IMR-90 (cell line): ENCODE measurements around the gene PRPS1. TPM values are rescaled to one million over a fixed set of nuclear protein-coding genes. Genes with fewer than 3 reads are reported as not detected.

Experiments
- ATAC-seq: fragments of 200-7000 bp; cut with Tn5 transposase; 2 replicates; pipeline ENCODE4 v1.9.1; 2020; ENCODE audit warnings: low read depth, mild to moderate bottlenecking, moderate library complexity
- BruUV-seq: library from RNA; stranded (reverse); fragments of 400-500 nt; replicated peaks from 2 replicates; lab custom pipeline; 2021; lab: Mats Ljungman, UMichigan
- CTCF ChIA-PET: fragments of 300-600 bp; formaldehyde crosslinking; extraction: SDS; loops from one replicate; lab custom pipeline; 2021; ENCODE audit warnings: antibody characterized with exemption; lab: Yijun Ruan, JAX
- POLR2A ChIA-PET: fragments of 300-600 bp; sonication (Branson Sonifier 250); formaldehyde crosslinking; loops from one replicate; lab custom pipeline; 2022; ENCODE audit warnings: antibody characterized with exemption; ENCODE audit not compliant: unreplicated experiment; lab: Charles Lee
- DNase-seq: peaks from one replicate; pipeline ENCODE4 v3.0.0; 2013
- H2AFZ ChIP-seq: replicated peaks from 2 replicates; pipeline ENCODE3; 2013; ENCODE audit warnings: low read length, mild to moderate bottlenecking; ENCODE audit not compliant: poor library complexity
- H2AK5ac ChIP-seq: 2 replicates; pipeline ENCODE4 v1.6.1; 2013; ENCODE audit warnings: low read depth, low read length, inconsistent platforms
- H2AK9ac ChIP-seq: replicated peaks from 2 replicates; pipeline ENCODE3; 2013; ENCODE audit warnings: mild to moderate bottlenecking, low read depth, low read length, moderate library complexity; ENCODE audit not compliant: poor library complexity
- H2BK120ac ChIP-seq: 2 replicates; pipeline ENCODE4 v1.6.1; 2013; ENCODE audit warnings: low read depth, low read length, inconsistent platforms
- H2BK15ac ChIP-seq: 3 replicates; pipeline ENCODE4 v1.6.1; 2013; ENCODE audit warnings: low read depth, low read length, inconsistent platforms
- H2BK20ac ChIP-seq: 2 replicates; pipeline ENCODE4 v1.6.1; 2013; ENCODE audit warnings: low read depth, mild to moderate bottlenecking, inconsistent platforms, low read length, moderate library complexity
- H2BK5ac ChIP-seq: 2 replicates; pipeline ENCODE4 v1.6.1; 2013; ENCODE audit warnings: mild to moderate bottlenecking, low read depth, low read length, inconsistent platforms; ENCODE audit not compliant: poor library complexity, severe bottlenecking
- H3K14ac ChIP-seq: replicated peaks from 2 replicates; pipeline ENCODE4 v1.6.1; 2013; ENCODE audit warnings: low read depth, low read length, inconsistent platforms
- H3K18ac ChIP-seq: 2 replicates; pipeline ENCODE4 v1.6.1; 2013; ENCODE audit warnings: low read depth, low read length, control low read depth
- H3K23ac ChIP-seq: 2 replicates; pipeline ENCODE4 v1.6.1; 2013; ENCODE audit warnings: low read depth, low read length, inconsistent platforms
- H3K27ac ChIP-seq: 2 replicates; pipeline ENCODE4 v1.5.1; 2013; ENCODE audit warnings: mild to moderate bottlenecking, control low read depth, low read length; ENCODE audit not compliant: insufficient read depth
- H3K27me3 ChIP-seq: 2 replicates; pipeline ENCODE4 v1.6.1; 2013; ENCODE audit warnings: low read length; ENCODE audit not compliant: control insufficient read depth, insufficient read depth
- H3K36me3 ChIP-seq: 2 replicates; pipeline ENCODE4 v1.6.1; 2013; ENCODE audit warnings: low read length, mixed read lengths; ENCODE audit not compliant: control insufficient read depth, insufficient read depth
- H3K4ac ChIP-seq: 2 replicates; pipeline ENCODE4 v1.6.1; 2013; ENCODE audit warnings: low read depth, low read length, inconsistent platforms
- H3K4me1 ChIP-seq: 2 replicates; pipeline ENCODE4 v1.6.1; 2013; ENCODE audit warnings: low read length, mixed read lengths; ENCODE audit not compliant: control insufficient read depth, insufficient read depth
- H3K4me2 ChIP-seq: 2 replicates; pipeline ENCODE4 v1.6.1; 2013; ENCODE audit warnings: low read depth, mild to moderate bottlenecking, control low read depth, low read length, moderate library complexity
- H3K4me3 ChIP-seq: 2 replicates; pipeline ENCODE4 v1.5.1; 2013; ENCODE audit warnings: low read depth, mild to moderate bottlenecking, control low read depth, low read length, moderate library complexity; ENCODE audit not compliant: insufficient read depth
- H3K56ac ChIP-seq: 2 replicates; pipeline ENCODE4 v1.6.1; 2013; ENCODE audit warnings: low read length, inconsistent platforms; ENCODE audit not compliant: insufficient read depth; ENCODE audit errors: extremely low read depth
- H3K79me1 ChIP-seq, 2 experiments: 2 replicates each; pipeline ENCODE4 v1.6.1; 2013; ENCODE audit warnings: low read length in 2 of 2, inconsistent platforms in 1 of 2, low read depth in 1 of 2
- H3K9ac ChIP-seq: 2 replicates; pipeline ENCODE4 v1.6.1; 2013; ENCODE audit warnings: low read depth, low read length, control low read depth
- H3K9me1 ChIP-seq: 2 replicates; pipeline ENCODE4 v1.6.1; 2013; ENCODE audit warnings: low read length, inconsistent platforms; ENCODE audit not compliant: insufficient read depth
- H3K9me3 ChIP-seq: 2 replicates; pipeline ENCODE4 v1.6.1; 2013; ENCODE audit warnings: low read length; ENCODE audit not compliant: control insufficient read depth, insufficient read depth
- H4K20me1 ChIP-seq: 2 replicates; pipeline ENCODE4 v1.6.1; 2013; ENCODE audit warnings: low read length, inconsistent platforms; ENCODE audit not compliant: insufficient read depth
- H4K5ac ChIP-seq: 2 replicates; pipeline ENCODE4 v1.6.1; 2013; ENCODE audit warnings: mild to moderate bottlenecking, low read depth, low read length, control low read depth
- H4K8ac ChIP-seq, 2 experiments: 2 replicates each; pipeline ENCODE4 v1.6.1; 2013; ENCODE audit warnings: low read depth in 2 of 2, low read length in 2 of 2, control low read depth in 1 of 2, inconsistent platforms in 1 of 2
- H4K91ac ChIP-seq: 2 replicates; pipeline ENCODE4 v1.6.1; 2013; ENCODE audit warnings: low read depth, low read length, inconsistent platforms; ENCODE audit not compliant: insufficient read depth
- BHLHE40 ChIP-seq: fragments of 150-350 bp; IDR thresholded peaks from 2 replicates; pipeline ENCODE4 v1.6.1; 2016; ENCODE audit warnings: mild to moderate bottlenecking, low read depth, low read length
- CEBPB ChIP-seq: IDR thresholded peaks from 2 replicates; pipeline ENCODE4 v1.6.1; 2012; ENCODE audit warnings: low read depth, low read length, improper control_type of control experiment
- MAFK ChIP-seq: IDR thresholded peaks from 2 replicates; pipeline ENCODE4 v1.6.1; 2012; ENCODE audit warnings: low read depth, low read length, improper control_type of control experiment
- MAZ ChIP-seq: IDR thresholded peaks from 2 replicates; pipeline ENCODE4 v1.6.1; 2012; ENCODE audit warnings: low read depth, mild to moderate bottlenecking, low read length, improper control_type of control experiment, moderate library complexity, borderline replicate concordance
- MXI1 ChIP-seq: IDR thresholded peaks from 2 replicates; pipeline ENCODE4 v1.6.1; 2012; ENCODE audit warnings: low read depth, mild to moderate bottlenecking, low read length, moderate library complexity, borderline replicate concordance
- NFE2L2 ChIP-seq: fragments of 150-350 bp; IDR thresholded peaks from 2 replicates; pipeline ENCODE4 v1.6.1; 2016; ENCODE audit warnings: low read depth, mild to moderate bottlenecking, low read length
- POLR2A ChIP-seq: IDR thresholded peaks from 2 replicates; pipeline ENCODE4 v1.6.1; 2012; ENCODE audit warnings: mild to moderate bottlenecking, low read depth, low read length
- RAD21 ChIP-seq: IDR thresholded peaks from 2 replicates; pipeline ENCODE4 v1.6.1; 2012; ENCODE audit warnings: low read length, improper control_type of control experiment
- RFX5 ChIP-seq: IDR thresholded peaks from 2 replicates; pipeline ENCODE4 v1.8.0; 2012; ENCODE audit warnings: low read depth, mild to moderate bottlenecking, low read length, moderate library complexity
- SMC3 ChIP-seq: fragments of 150-350 bp; IDR thresholded peaks from 2 replicates; pipeline ENCODE4 v1.6.1; 2016; ENCODE audit warnings: low read depth, mild to moderate bottlenecking, antibody characterized with exemption, low read length, moderate library complexity
- WGBS, 2 experiments: methylation state at CpG; one replicate each; pipeline versions ENCODE4 v1.1.5 to v1.1.7; 2013; ENCODE audit warnings: missing lambda C conversion rate in 2 of 2; ENCODE audit not compliant: insufficient read length in 1 of 2; ENCODE audit errors: extremely low coverage in 2 of 2; 5-methylcytosine and 5-hydroxymethylcytosine counted together
- dilution Hi-C: fragments of 300-500 bp; cut with HindIII; formaldehyde crosslinking; loops from one replicate; pipeline ENCODE4 v1.14.3; 2018; ENCODE audit warnings: low sequenced_read_pairs; ENCODE audit not compliant: unreplicated experiment
- in situ Hi-C: fragments of 300-500 bp; cut with MboI; formaldehyde crosslinking; loops from 3 replicates; pipeline ENCODE4 v1.14.3; 2019; ENCODE audit warnings: low sequenced_read_pairs, inconsistent platforms, mixed read lengths
- intact Hi-C: fragments of 100-400 bp; cut with micrococcal nuclease; formaldehyde crosslinking; loops from 2 replicates; pipeline ENCODE4 v1.10.0; 2022
- polyA plus RNA-seq, 3 experiments: library from polyadenylated mRNA; depleted of rRNA; stranded (reverse); fragments of >200 nt; gene quantifications; 2 replicates each; pipeline ENCODE4 v1.2.3, GENCODE V29; 2012; ENCODE audit warnings: low replicate concordance in 1 of 3
- total RNA-seq: library from RNA; depleted of rRNA; stranded (reverse); fragments of >200 nt; gene quantifications from 2 replicates; pipeline ENCODE4 v1.2.3, GENCODE V29; 2012
- TF ChIP-seq, protein P1 (sequence below): fragments of 150-350 bp; IDR thresholded peaks from 2 replicates; pipeline ENCODE4 v1.6.1; 2016; ENCODE audit warnings: low read depth, mild to moderate bottlenecking, low read length, moderate library complexity, borderline replicate concordance
- TF ChIP-seq, protein P2 (sequence below): conservative IDR thresholded peaks from 2 replicates; pipeline ENCODE4 v1.5.1; 2012; ENCODE audit warnings: mild to moderate bottlenecking, low read depth, low read length, improper control_type of control experiment
- TF ChIP-seq, protein P3 (sequence below): fragments of 150-350 bp; IDR thresholded peaks from 2 replicates; pipeline ENCODE4 v1.6.1; 2017; ENCODE audit warnings: mild to moderate bottlenecking, antibody characterized with exemption, low read length, low read depth

PRPS1 gene
- total and polyA plus RNA-seq, 2 of the 4 experiments (the other 2 are of a cell fraction): 118 to 137 TPM

DNA sequence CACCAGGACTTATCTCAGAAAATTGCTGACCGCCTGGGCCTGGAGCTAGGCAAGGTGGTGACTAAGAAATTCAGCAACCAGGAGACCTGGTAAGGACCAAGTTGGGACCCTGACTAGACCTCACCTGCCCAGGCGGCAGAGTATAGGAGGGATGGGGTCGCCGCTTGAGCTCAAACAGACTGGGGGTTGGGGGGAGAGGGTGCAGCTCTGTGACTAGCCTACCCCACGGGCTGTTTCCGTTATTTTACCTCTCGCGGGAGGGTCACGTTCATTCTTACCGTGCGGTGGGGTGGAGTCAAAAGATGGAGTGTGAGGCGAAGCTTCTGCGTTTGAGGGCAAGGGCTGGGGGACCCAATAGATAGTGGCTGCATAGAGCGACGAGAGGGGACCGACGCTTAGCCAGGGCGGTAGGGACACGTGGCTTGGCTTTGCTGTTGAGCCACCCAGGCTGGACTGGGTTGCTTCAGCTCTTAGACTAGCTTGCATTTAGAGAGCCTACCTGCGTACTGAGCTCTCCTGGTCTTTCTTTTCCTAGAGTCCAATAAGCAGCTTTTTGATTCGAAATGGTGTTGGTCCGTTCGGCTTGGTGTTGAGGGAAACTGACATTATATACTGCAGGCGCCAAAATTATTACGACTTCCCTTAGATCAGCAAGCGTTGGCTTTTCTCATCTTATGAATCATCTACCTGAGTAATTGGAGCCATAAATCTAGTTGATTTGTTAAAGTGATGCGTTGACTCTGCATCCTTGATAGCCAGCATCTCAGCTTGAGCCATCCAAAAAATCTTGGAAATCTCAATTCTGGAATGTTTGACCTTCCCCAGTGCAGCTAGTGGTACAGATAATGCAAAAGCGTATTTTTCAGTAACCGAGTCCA is 591 bp downstream of the PRPS1 start:
- no peaks in the 10 kb centered on the region; the same call in 1 of the 2 replicates for H4K20me1 ChIP-seq
- TF ChIP-seq, protein P1, sequence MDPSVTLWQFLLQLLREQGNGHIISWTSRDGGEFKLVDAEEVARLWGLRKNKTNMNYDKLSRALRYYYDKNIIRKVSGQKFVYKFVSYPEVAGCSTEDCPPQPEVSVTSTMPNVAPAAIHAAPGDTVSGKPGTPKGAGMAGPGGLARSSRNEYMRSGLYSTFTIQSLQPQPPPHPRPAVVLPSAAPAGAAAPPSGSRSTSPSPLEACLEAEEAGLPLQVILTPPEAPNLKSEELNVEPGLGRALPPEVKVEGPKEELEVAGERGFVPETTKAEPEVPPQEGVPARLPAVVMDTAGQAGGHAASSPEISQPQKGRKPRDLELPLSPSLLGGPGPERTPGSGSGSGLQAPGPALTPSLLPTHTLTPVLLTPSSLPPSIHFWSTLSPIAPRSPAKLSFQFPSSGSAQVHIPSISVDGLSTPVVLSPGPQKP: no peak
- TF ChIP-seq, protein P2, sequence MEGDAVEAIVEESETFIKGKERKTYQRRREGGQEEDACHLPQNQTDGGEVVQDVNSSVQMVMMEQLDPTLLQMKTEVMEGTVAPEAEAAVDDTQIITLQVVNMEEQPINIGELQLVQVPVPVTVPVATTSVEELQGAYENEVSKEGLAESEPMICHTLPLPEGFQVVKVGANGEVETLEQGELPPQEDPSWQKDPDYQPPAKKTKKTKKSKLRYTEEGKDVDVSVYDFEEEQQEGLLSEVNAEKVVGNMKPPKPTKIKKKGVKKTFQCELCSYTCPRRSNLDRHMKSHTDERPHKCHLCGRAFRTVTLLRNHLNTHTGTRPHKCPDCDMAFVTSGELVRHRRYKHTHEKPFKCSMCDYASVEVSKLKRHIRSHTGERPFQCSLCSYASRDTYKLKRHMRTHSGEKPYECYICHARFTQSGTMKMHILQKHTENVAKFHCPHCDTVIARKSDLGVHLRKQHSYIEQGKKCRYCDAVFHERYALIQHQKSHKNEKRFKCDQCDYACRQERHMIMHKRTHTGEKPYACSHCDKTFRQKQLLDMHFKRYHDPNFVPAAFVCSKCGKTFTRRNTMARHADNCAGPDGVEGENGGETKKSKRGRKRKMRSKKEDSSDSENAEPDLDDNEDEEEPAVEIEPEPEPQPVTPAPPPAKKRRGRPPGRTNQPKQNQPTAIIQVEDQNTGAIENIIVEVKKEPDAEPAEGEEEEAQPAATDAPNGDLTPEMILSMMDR: no peak
- no peak for TF ChIP-seq MAZ
- no peak for TF ChIP-seq MAFK
- TF ChIP-seq BHLHE40: no peak
- TF ChIP-seq, protein P3, sequence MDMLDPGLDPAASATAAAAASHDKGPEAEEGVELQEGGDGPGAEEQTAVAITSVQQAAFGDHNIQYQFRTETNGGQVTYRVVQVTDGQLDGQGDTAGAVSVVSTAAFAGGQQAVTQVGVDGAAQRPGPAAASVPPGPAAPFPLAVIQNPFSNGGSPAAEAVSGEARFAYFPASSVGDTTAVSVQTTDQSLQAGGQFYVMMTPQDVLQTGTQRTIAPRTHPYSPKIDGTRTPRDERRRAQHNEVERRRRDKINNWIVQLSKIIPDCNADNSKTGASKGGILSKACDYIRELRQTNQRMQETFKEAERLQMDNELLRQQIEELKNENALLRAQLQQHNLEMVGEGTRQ: no peak
- TF ChIP-seq SMC3: no peak
- TF ChIP-seq NFE2L2: no peak
- no peak for TF ChIP-seq POLR2A
- TF ChIP-seq CEBPB: no peak
- no peak for TF ChIP-seq MXI1
- TF ChIP-seq RAD21: no peak
- TF ChIP-seq RFX5: no peak

More for the DNA sequence above, 591 bp downstream of the PRPS1 start:
- ChIA-PET CTCF (interaction anchor here (0.8 to 2.0 kb wide), 3 partner anchors 87 to 92 kb away, joined by 3 to 5 read pairs (median 3); no protein-coding TSS in a partner anchor), POLR2A (no interaction called here)
- H2AK5ac ChIP-seq: no peak overlapping the region
- H3K27ac ChIP-seq: peak overlapping the region; percentile 48
- peak overlapping the region; percentile 10 for H2BK5ac ChIP-seq
- peak overlapping the region; percentile 74 for H3K23ac ChIP-seq
- H3K14ac ChIP-seq: peak overlapping the region; percentile 34
- BruUV-seq: no TSS peak
- no peak overlapping the region for H2BK15ac ChIP-seq
- WGBS, 2 experiments: 38% methylated on average over 13 of the region's 29 CpGs; no CpG with 5 or more reads in 1 of the 2 experiments
- peak overlapping the region; percentile 18 to 31; a peak in 1 of 4 replicates for H4K8ac ChIP-seq
- no peaks in the 10 kb centered on the region for H3K36me3 ChIP-seq
- H3K4me2 ChIP-seq: peak overlapping the region; percentile 79
- peak overlapping the region; percentile 67 for H3K4me3 ChIP-seq
- peak overlapping the region; percentile 54 for H3K4ac ChIP-seq
- intact Hi-C loops (loop anchor here (2.0 to 10.0 kb wide), 4 partner anchors 54 to 734 kb away; no protein-coding TSS in a partner anchor), in situ Hi-C loops (no loop called here), dilution Hi-C loops (no loop called here)
- H4K91ac ChIP-seq: peak overlapping the region; percentile 34; the same call in 1 of the 2 replicates
- H3K27me3 ChIP-seq: no peaks in the 10 kb centered on the region
- no peaks in the 10 kb centered on the region for H3K9me1 ChIP-seq
- peaks cover 0 to 11% of the 10 kb centered on the region in 2 experiments; a peak in 2 of 4 replicates for H3K79me1 ChIP-seq
- H3K9me3 ChIP-seq: no peaks in the 10 kb centered on the region
- peak overlapping the region; percentile 20 for H2AK9ac ChIP-seq
- H2BK120ac ChIP-seq: no peak overlapping the region
- H3K9ac ChIP-seq: peak overlapping the region; percentile 77
- H2AFZ ChIP-seq: peak overlapping the region; percentile 83
- no peak overlapping the region for H4K5ac ChIP-seq
- DNase-seq (peak; percentile 6), ATAC-seq (peak; percentile 37)
- H3K56ac ChIP-seq: peak overlapping the region; percentile 41; the same call in 1 of the 2 replicates
- H3K4me1 ChIP-seq: no peaks in the 10 kb centered on the region
- H2BK20ac ChIP-seq: no peak overlapping the region
- no peak overlapping the region for H3K18ac ChIP-seq
